T-helper 22 cell (primary cell): ENCODE results near the gene MAPK4.
"Not testable (repeated sequence)": the region's sequence is repeated elsewhere in the genome, so short reads cannot be mapped to it uniquely, and the experiment has no call there.

ENCODE experiments used
- DNase-seq: peaks from one replicate; pipeline ENCODE4 v3.0.0-alpha.2; 2020; ENCODE audit warnings: low read depth

MAPK4 gene

DNA sequence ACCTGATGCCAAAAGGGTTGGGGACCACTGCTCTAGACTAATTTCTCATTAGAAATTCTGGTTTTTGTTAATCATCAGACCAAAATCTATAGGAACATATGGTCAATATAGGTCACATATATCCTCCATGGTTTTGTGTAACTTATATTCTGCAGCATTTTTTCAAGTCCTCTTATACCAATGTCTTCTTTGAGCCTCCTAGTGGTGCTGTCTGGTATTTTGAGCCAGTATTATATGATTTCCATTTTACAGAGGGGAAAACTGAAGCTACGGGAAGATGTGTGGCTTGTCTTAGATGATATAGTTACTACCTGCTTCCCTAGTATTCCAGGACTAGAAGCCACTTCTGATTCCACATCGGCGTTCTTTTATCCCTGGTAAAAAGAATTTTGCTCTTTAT is 13.8 kb downstream of the MAPK4 start:
- no peak for DNase-seq

DNA sequence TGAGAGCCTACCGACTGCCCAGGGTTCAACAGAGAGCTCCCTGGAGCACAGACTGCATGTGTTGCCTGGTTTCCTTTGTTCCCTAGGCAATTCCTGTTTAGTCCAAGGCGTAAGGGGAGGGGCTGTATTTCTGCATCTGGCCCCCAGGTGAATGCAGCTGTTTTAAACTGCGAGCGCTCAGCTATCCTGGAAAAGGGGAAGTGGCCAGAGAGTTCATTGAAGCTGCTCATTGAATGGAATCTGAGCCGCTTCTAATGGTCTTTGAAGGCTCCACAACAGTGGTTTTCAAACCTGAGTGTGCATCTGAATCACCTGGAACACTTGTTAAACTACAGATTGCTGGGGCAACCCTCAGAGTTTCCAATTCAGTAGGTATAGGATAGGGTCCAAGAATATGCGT is 18.1 kb downstream of the MAPK4 start:
- DNase-seq: no peak

DNA sequence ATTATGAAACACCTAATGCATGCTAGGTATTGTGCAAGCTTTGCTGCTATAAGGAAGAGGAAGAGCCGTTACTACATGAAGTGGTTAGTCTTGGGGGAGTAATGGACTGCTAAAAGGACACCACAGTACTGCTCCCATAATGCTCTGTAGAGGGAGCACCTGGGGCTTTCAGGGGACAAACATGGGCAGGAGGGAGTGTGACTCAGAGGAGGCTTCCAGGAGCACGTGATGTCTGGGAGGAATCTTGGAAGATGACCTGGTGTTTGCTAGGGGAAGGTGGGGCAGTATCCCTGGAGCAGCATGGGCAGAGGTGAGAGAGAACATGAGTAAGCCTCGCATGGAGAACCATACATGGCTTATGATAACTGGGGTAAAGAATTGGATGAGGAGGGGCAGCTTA is 18.8 kb downstream of the MAPK4 start:
- DNase-seq: no peak

GRCh38 chr18:50579061-50579774 is 19.3 kb downstream of the MAPK4 start:
- no peak for DNase-seq

DNA sequence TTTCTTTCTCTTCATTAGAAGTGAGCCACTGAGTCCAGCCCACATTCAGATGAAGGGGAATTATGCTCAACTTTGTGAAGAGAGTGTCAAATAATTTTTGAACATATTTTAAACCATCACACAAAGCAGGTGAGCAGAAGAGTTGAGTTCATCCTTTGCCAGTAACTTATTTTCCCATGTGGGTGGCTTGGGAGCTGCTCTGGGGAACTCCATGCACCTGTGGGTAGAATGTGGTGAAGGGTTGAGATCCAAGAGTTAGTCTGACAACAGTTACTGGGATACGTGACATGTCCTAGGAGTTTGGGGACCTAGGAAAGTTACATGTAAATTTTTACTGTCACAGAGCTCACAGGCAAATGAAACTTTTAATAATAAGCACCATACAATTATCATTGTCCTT is 21.6 kb downstream of the MAPK4 start:
- no peak for DNase-seq

GRCh38 chr18:50582500-50582899 is 22.6 kb downstream of the MAPK4 start:
- DNase-seq: no peak

DNA sequence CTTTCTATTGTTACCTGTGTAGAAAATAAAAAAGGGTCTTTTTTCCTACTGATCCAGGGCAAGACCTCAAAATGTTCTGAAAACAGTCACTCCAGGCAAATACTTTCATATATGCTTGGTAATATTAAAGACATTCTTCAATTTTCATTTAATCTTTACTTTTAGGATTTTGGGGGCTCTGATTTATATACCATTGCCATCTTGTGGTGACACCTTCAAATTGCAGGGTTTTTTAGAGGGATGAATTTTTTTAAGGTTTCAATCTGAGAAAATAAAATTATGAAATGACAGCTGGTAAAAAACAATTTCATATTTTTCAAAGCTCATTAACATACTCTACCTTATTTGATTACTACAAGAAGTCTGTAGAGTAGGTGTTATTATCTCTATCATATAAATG is 26.8 kb downstream of the MAPK4 start:
- DNase-seq: no peak

- no peak for DNase-seq
Measured at GRCh38 chr18:50590593-50590992, 30.7 kb downstream of the MAPK4 start.

- DNase-seq: no peak
Measured at GRCh38 chr18:50594012-50594411, 34.1 kb downstream of the MAPK4 start.

DNA sequence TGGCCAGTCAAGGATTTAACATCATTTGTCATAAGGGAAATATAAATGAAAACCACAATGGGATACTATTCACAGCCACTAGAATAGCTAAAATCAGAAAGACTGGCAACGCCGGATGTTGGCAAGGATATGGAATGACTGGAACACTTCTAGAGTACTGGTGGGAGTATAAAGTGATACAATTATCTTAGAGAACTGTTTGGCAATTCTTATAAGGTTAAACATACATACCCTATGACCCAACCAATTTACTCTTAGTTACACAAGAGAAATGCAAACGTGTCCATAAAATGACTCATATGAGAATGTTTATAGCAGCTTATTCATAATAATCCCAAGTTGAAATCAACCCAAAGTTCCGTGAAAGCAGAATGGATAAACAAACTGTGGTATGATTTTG is 35.1 kb downstream of the MAPK4 start:
- no peak for DNase-seq

- DNase-seq: no peak
Measured at GRCh38 chr18:50602466-50602865, 42.6 kb downstream of the MAPK4 start.

GRCh38 chr18:50606609-50607008 is 46.7 kb downstream of the MAPK4 start:
- DNase-seq: no peak

- no peak for DNase-seq
Measured at GRCh38 chr18:50607378-50607926, 47.6 kb downstream of the MAPK4 start.

DNA sequence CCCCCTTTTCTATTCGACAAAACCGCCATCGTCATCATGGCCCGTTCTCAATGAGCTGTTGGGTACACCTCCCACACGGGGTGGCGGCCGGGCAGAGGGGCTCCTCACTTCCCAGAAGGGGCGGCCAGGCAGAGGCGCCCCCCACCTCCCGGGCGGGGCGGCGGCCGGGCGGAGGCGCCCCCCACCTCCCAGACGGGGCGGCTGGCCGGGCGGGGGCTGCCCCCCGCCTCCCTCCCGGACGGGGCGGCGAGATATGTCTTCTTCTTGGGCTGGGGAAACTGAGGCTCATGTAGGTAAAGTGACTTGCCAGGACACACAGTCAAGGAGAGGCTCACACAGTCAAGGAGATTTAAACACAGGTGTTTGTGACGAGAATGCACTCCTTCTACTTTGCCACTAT is 49.3 kb downstream of the MAPK4 start:
- not testable (repeated sequence) for DNase-seq

- DNase-seq: no peak
Measured at GRCh38 chr18:50610349-50610748, 50.5 kb downstream of the MAPK4 start.

DNA sequence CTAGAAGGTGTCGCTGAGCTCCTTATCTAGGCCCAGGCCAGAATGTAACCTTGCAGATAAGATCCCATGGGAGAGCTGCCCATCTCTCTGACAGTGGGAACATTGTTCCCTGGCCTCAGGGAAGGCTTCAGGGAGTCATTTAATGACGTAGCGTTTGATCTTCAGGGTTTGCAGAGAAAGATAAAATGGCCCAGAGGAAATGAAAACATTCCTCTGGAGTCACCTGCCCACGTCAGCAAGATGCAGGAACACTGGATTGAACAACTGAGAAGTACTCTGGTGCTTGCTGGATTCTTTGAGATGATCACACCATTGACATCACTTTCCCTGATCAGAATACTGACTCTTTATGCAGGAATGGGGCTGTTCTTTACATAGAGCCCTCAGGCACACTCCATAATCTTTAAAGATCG is 51.6 kb downstream of the MAPK4 start:
- no peak for DNase-seq

DNA sequence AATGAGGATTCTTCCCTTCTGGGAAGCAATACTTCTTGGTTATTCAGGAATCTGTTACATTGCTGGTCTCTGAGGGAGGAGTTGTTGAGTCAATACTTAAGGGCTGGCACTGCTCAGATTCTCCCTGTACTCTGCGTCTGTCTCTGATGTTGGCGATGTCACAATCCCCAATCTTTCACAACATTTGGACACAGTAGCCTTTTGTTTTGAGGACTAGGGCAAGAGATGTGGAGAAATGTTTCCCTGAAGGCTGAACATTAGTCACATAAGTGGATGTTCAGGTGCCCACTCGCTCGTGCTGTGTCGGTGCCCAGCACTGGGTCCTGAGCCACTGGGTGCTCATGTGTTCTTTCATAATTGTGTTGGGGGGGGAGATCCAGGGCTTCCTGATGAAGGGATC is 55.0 kb downstream of the MAPK4 start:
- no peak for DNase-seq

DNA sequence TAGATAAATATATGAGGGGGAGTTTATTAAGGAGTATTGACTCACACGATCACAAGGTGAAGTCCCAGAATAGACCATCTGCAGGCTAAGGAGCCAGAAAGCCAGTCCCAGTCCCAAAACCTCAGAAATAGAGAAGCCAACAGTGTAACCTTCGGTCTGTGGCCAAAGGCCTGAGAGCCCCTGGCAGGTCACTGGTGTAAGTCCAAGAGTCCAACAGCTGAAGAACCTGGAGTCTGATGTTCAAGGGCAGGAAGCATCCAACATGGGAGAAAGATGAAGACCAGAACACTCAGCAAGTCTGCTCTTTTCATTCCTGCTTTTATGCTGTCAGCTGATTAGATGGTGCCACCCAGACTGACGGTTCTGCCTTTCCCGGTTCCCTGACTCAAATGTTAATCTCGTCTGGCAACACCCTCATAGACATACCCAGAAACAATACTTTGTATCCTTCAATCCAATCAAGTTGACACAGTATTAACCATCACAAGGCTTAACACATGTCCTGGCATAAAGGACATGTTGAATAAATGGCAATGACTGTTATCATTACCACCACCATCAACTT is 56.7 kb downstream of the MAPK4 start:
- no peak for DNase-seq

GRCh38 chr18:50619861-50620275 is 60.0 kb downstream of the MAPK4 start:
- no peak for DNase-seq

DNA sequence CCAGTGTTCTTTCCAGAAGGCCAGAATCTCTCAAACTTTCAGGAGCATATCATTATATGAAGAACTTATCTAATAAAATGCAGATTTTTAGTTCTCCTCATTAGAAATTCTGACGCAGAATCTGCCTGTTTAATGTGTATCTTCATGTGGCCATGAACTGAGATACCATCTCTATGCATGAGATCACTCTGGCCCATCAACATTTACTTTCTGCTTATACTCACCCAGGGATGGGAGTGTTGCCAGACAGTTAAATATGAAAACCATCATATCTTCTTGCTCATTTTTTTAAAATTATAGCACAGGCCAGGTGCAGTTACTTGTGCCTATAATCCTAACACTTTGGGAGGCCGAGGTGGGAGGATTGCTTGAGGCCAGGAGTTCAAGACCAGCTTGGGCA is 60.4 kb downstream of the MAPK4 start:
- DNase-seq: no peak

DNA sequence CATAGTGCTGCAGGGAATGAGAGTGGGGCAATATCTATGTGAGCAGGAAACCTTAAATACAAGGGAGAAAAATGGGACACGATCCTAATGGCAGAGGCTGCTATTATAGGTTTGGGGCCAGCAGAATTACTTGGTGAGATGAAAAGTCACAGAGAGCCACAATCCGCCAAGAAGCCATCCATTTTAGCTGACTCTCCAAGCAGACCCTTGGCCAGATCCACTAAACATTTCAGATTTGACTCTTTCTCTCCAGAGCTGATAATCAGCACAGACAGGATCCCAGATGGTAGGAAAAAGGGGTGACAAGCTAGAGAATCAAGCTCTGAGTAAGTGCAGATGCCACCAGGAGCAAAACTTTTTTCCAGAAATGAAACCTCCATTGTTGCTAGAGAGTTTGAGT is 61.5 kb downstream of the MAPK4 start:
- no peak for DNase-seq

- no peak for DNase-seq
Measured at GRCh38 chr18:50622320-50622719, 62.4 kb downstream of the MAPK4 start.

DNA sequence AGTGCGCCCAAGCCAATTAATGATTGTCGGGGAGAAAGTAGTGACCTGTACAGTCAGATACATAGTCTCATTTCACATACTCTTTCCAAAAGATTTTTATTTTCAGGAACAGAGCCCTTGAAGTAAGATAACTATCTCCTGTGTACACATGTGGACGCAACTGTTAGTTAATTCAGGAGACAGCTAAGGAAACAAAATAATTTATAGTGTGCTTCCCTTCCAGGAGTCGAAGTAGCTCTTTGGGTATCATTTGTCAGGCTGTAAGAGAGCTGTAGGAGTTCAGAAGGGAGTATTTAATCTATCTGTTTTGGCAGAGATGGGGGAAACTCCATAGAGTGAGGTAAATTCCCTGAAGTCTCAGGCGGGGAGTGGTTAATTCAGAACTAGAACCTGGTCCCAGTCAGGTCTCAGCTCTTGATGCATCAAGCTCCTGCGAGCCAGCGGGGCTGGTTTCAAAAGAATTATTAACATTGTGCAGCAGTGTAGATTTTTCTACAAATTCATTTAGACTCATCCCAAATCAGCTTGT is 63.0 kb downstream of the MAPK4 start:
- no peak for DNase-seq
